ENCODE measurements around the gene OTUB2.

The OTUB2 gene

DNA sequence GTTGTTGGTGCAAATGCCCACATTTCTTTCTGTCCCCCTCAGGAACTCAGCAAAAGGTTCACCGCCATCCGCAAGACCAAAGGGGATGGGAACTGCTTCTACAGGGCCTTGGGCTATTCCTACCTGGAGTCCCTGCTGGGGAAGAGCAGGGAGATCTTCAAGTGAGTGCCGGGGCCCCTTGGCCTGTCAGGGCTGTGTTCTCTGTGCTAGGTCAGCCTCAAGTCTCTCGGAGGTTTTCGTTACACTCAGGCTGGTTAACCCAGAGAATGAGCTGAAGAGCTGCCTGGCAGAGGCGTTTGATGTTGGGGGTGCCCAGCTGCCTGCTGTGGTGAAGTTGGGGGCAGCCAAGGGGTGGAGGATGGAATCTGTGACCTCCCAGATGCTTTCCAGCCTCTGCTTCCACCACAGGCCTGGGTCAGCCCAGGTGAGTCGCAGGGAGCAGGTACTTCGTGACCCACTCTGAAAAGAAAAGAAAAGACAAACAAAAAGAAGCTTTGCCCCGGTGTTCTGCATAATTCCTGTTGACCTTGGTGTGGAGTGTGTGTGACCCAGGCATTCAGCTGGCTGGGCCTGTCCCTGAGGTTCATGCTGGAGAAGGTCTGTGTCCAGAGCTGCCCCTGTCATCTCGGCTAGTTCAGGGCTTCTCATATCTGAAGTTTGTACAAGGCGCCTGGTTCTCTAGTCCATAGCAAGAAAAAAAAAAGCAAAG is 12.9 kb downstream of the OTUB2 start:
- H3K4me1 ChIP-seq, result peaks cover 0 to 14% (median 6%) of the 10 kb centered on the region in 4 donors
- H3K36me3 ChIP-seq, result peaks cover 0 to 10% (median 4%) of the 10 kb centered on the region in 3 donors
- intact Hi-C loops (cut with DNase I; ENCODE audit: low total_unique reads), result loop anchor here (5.0 kb wide), 2 partner anchors 98 to 143 kb away; no protein-coding TSS in a partner anchor
- no peak overlapping the region for H3K27ac ChIP-seq
- no peaks in the 10 kb centered on the region for H3K9me3 ChIP-seq
- no peak overlapping the region for H3K4me3 ChIP-seq
- no peaks in the 10 kb centered on the region for H3K27me3 ChIP-seq
- TF ChIP-seq, protein P1, sequence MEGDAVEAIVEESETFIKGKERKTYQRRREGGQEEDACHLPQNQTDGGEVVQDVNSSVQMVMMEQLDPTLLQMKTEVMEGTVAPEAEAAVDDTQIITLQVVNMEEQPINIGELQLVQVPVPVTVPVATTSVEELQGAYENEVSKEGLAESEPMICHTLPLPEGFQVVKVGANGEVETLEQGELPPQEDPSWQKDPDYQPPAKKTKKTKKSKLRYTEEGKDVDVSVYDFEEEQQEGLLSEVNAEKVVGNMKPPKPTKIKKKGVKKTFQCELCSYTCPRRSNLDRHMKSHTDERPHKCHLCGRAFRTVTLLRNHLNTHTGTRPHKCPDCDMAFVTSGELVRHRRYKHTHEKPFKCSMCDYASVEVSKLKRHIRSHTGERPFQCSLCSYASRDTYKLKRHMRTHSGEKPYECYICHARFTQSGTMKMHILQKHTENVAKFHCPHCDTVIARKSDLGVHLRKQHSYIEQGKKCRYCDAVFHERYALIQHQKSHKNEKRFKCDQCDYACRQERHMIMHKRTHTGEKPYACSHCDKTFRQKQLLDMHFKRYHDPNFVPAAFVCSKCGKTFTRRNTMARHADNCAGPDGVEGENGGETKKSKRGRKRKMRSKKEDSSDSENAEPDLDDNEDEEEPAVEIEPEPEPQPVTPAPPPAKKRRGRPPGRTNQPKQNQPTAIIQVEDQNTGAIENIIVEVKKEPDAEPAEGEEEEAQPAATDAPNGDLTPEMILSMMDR (IDR thresholded peaks at IDR 0.05), result no peak
- no peak for DNase-seq

DNA sequence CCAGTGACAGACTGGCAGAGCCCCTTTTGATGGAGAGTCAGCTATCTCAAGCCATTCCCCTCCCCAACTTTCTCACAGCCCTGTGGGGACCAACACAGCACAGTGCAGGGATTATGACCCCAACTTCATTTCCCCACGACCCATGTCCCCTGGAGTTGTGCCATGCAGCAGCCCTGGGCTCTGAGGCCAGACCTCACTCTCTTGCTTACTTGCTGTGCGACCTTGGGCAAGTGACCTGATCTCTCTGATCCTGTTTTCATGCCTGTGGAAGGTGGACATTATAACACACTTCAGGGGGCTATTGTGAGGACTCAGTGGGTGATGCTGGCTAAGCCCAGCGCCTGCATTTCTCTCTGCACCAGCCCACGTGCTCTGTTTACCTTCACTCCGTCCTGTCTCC is 14.1 kb downstream of the OTUB2 start:
- H3K36me3 ChIP-seq, result peaks cover 0 to 21% (median 16%) of the 10 kb centered on the region in 3 donors
- peaks cover 0 to 14% (median 6%) of the 10 kb centered on the region in 4 donors for H3K4me1 ChIP-seq
- H3K27me3 ChIP-seq, result no peaks in the 10 kb centered on the region
- intact Hi-C loops (cut with DNase I; ENCODE audit: low total_unique reads), result no loop called here
- H3K4me3 ChIP-seq, result no peak overlapping the region
- no peak for DNase-seq
- no peaks in the 10 kb centered on the region for H3K9me3 ChIP-seq
- H3K27ac ChIP-seq, result no peak overlapping the region
- TF ChIP-seq, protein P1 (IDR thresholded peaks at IDR 0.05), result no peak

DNA sequence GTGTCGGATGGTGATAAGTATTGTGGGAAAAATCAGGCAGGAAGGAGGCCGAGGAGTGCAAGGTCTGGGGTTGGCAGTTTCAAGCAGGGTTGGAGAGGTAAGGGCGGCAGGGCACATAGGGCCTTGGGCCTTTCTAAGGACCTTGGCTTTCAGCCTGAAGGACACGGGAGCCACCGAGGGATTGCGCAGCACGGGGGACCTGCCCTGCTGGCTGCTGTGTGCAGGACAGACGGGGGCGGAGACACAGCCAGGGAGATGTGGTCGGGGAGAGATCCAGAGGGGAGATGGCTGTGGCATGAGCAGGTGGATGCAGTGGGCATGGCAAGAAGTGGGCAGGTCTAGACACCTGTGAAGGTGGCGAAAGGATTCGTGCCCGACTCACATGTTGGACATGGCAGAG is 14.7 kb downstream of the OTUB2 start:
- Histone ChIP-seq H3K4me3 (no peak overlapping the region), H3K27me3 (no peaks in the 10 kb centered on the region), H3K36me3 (peaks cover 0 to 27% (median 21%) of the 10 kb centered on the region in 3 donors), H3K27ac (no peak overlapping the region), H3K9me3 (no peaks in the 10 kb centered on the region), H3K4me1 (peaks cover 0 to 14% (median 6%) of the 10 kb centered on the region in 4 donors)
- DNase-seq, result no peak
- intact Hi-C loops (cut with DNase I; ENCODE audit: low total_unique reads), result no loop called here
- TF ChIP-seq, protein P1 (IDR thresholded peaks at IDR 0.05), result no peak

DNA sequence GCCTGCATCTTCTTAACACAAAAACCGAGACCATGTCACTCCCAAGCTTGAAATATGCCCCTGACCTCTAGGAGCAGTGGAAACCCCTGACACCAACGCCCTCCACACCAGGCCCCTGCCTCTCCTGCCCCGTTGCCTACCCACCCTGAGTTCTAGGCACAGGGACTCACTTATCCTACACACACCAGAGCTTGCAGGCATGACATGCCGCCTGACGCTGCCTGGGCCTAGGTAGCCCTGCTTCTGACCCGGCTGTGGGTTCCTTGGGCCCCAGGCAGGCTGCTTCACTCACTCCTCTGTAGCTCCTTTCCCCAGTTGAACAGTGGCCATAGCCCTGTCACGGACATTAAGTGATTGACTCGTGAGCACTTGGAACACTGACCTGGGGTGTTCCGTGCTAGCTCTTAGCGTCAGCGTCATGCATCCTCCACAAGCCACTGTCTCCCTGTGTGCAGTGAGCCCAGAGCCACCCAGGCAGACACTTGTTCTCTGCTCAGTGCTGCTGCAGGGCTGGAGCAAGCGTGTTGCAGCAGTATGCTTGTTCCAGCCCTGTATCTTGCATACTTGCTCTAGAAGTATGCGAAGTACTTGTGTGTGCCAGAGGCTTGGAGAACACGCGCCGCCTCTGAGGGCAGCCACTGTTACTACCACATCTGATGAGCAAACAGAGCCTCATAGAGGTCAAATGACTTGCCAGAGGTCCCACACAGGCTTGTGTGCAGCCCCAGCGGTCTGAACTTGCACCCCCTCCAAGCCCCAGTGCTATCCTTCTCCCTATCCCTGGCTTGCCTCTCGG is 15.6 kb downstream of the OTUB2 start:
- Histone ChIP-seq H3K4me1 (peaks cover 0 to 14% (median 6%) of the 10 kb centered on the region in 4 donors), H3K36me3 (peaks cover 2 to 36% (median 31%) of the 10 kb centered on the region in 3 donors), H3K27ac (no peak overlapping the region), H3K27me3 (no peaks in the 10 kb centered on the region), H3K9me3 (no peaks in the 10 kb centered on the region), H3K4me3 (no peak overlapping the region)
- DNase-seq, result no peak
- TF ChIP-seq, protein P1 (IDR thresholded peaks at IDR 0.05), result no peak
- intact Hi-C loops (cut with DNase I; ENCODE audit: low total_unique reads), result no loop called here

DNA sequence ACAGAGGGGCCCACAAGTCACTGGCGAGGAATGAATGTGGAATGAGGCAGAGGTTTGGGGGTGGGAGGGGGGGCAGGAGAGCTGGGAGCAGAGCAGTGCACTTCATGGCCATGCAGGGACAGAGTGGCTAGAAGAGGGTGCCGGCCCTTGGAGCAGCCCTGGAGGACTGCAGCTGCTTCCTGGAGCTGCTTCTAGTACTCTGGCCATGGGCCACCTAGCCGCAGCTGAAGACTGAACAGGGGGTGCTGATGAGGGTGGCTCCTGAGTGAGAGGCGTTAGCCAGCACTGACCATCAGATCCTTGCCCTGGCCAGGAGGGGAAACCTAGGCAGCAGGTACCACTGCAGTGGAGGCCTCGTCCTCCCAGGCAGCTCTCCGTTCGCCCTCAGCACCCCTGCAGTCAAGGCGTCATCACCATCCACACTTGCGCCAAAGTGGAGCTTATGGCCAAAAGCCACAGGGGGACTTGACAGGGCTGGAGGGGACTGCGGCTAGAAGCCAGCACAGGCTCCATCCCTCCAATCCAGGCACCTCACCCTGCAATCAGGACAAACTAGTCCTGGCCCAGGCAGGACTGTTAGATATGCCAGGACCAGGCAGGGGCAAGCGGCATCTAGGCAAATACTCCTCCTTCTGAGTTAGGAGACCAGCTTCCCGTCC is 16.4 kb downstream of the OTUB2 start:
- intact Hi-C loops (cut with DNase I; ENCODE audit: low total_unique reads), result no loop called here
- Histone ChIP-seq H3K4me3 (no peak overlapping the region), H3K27ac (no peak overlapping the region), H3K36me3 (peaks cover 10 to 44% (median 39%) of the 10 kb centered on the region in 3 donors), H3K27me3 (no peaks in the 10 kb centered on the region), H3K4me1 (peaks cover 0 to 14% (median 6%) of the 10 kb centered on the region in 4 donors), H3K9me3 (no peaks in the 10 kb centered on the region)
- DNase-seq, result no peak
- TF ChIP-seq, protein P1 (IDR thresholded peaks at IDR 0.05), result no peak
